Activated T-cell treated with anti-CD3 and anti-CD28 coated beads for 1 hour (primary cell): ENCODE data around the gene ARID4B.
"Not testable (repeated sequence)": the region's sequence is repeated elsewhere in the genome, so short reads cannot be mapped to it uniquely, and the experiment has no call there.

Source experiments
- DNase-seq: peaks from one replicate; pipeline ENCODE4 v3.0.0-alpha.2; 2020; ENCODE audit warnings: low read depth

The ARID4B gene

GRCh38 chr1:235327559-235328270 lies at the start of gene ARID4B:
ARID4B (minus strand) TSS chr1:235328179; CDS start chr1:235326919, 1,260 bp downstream.
- no peak for DNase-seq

- DNase-seq: no peak
These were observed 48.1 kb upstream of the ARID4B start for GRCh38 chr1:235375919-235376605.

- no peak for DNase-seq
These were observed 41.8 kb upstream of the ARID4B start for GRCh38 chr1:235369802-235370201.

- DNase-seq: no peak
These were observed 40.4 kb upstream of the ARID4B start for GRCh38 chr1:235368428-235368827.

GRCh38 chr1:235367000-235367908 lies 39.3 kb upstream of the ARID4B start, which contains the start of gene TBCE:
TBCE (plus strand) TSS chr1:235367427; CDS start chr1:235380050, 12,623 bp downstream.
- peak; percentile 68 for DNase-seq

GRCh38 chr1:235366286-235366685 lies 38.3 kb upstream of the ARID4B start:
- DNase-seq: no peak

GRCh38 chr1:235364189-235364588 lies 36.2 kb upstream of the ARID4B start:
- not testable (repeated sequence) for DNase-seq

GRCh38 chr1:235358899-235359298 lies 30.9 kb upstream of the ARID4B start:
- no peak for DNase-seq

GRCh38 chr1:235357485-235358373 lies 29.8 kb upstream of the ARID4B start:
- no peak for DNase-seq

GRCh38 chr1:235351898-235352297 lies 23.9 kb upstream of the ARID4B start:
- DNase-seq: no peak

- DNase-seq: no peak
These were observed 23.5 kb upstream of the ARID4B start for GRCh38 chr1:235351441-235351840.

GRCh38 chr1:235343726-235344125 lies 15.7 kb upstream of the ARID4B start:
- no peak for DNase-seq

- DNase-seq: no peak
These were observed 14.5 kb upstream of the ARID4B start for GRCh38 chr1:235342471-235342870.

- DNase-seq: no peak
These were observed 14.1 kb upstream of the ARID4B start for GRCh38 chr1:235342039-235342438.

- no peak for DNase-seq
These were observed 13.4 kb upstream of the ARID4B start for GRCh38 chr1:235341334-235341733.

GRCh38 chr1:235339746-235340145 lies 11.8 kb upstream of the ARID4B start:
- DNase-seq: no peak

- DNase-seq: no peak
These were observed 8.9 kb upstream of the ARID4B start for GRCh38 chr1:235336903-235337302.

GRCh38 chr1:235331401-235331800 lies 3.4 kb upstream of the ARID4B start:
- no peak for DNase-seq

- DNase-seq: no peak
These were observed 2.9 kb upstream of the ARID4B start for GRCh38 chr1:235330918-235331285.

GRCh38 chr1:235329139-235329902 lies 1.3 kb upstream of the ARID4B start:
- DNase-seq: peak; percentile 17
